Neutrophil (primary cell): ENCODE measurements around the gene NAB2.

ENCODE experiments used
- H3K27ac ChIP-seq: fragments of 200-600 bp; sonication (generic); 2 replicates; pipeline ENCODE4 v1.5.1; 2016; ENCODE audit warnings: mild to moderate bottlenecking, moderate library complexity
- H3K27me3 ChIP-seq: fragments of 200-600 bp; sonication (generic); 2 replicates; pipeline ENCODE4 v1.6.0; 2016; ENCODE audit warnings: mild to moderate bottlenecking
- H3K36me3 ChIP-seq: fragments of 200-600 bp; sonication (generic); 2 replicates; pipeline ENCODE4 v1.5.1; 2017
- H3K4me1 ChIP-seq, 2 experiments: fragments of 200-600 bp in 1 of 2; sonication (generic) in 1 of 2; 1 replicate in 1 of 2; 2 replicates in 1 of 2; pipeline versions ENCODE4 v1.5.1 to v1.6.1; 2013 to 2016; ENCODE audit warnings: low read depth in 1 of 2, low read length in 1 of 2, mild to moderate bottlenecking in 1 of 2, moderate library complexity in 1 of 2; ENCODE audit not compliant: control insufficient read depth in 1 of 2, insufficient read depth in 1 of 2
- H3K4me3 ChIP-seq, 2 experiments: fragments of 200-600 bp in 1 of 2; sonication (generic) in 1 of 2; 1 replicate in 1 of 2; 2 replicates in 1 of 2; pipeline ENCODE4 v1.5.1; 2013 to 2016; ENCODE audit warnings: low read depth in 1 of 2, low read length in 1 of 2, mild to moderate bottlenecking in 1 of 2, moderate library complexity in 1 of 2
- H3K9me3 ChIP-seq: fragments of 200-600 bp; sonication (generic); 2 replicates; pipeline ENCODE4 v1.5.1; 2016
- TF ChIP-seq, protein P1 (sequence below): fragments of 200-600 bp; sonication (generic); IDR thresholded peaks from 2 replicates; pipeline ENCODE4 v1.5.1; 2016; ENCODE audit warnings: antibody characterized with exemption

The NAB2 gene

GRCh38 chr12:57133013-57133569 is 44.2 kb downstream of the NAB2 start:
- H3K4me3 ChIP-seq: no peak overlapping the region
- H3K9me3 ChIP-seq: no peaks in the 10 kb centered on the region
- H3K27me3 ChIP-seq: peaks cover 59% of the 10 kb centered on the region
- H3K27ac ChIP-seq: no peak overlapping the region
- TF ChIP-seq, protein P1, sequence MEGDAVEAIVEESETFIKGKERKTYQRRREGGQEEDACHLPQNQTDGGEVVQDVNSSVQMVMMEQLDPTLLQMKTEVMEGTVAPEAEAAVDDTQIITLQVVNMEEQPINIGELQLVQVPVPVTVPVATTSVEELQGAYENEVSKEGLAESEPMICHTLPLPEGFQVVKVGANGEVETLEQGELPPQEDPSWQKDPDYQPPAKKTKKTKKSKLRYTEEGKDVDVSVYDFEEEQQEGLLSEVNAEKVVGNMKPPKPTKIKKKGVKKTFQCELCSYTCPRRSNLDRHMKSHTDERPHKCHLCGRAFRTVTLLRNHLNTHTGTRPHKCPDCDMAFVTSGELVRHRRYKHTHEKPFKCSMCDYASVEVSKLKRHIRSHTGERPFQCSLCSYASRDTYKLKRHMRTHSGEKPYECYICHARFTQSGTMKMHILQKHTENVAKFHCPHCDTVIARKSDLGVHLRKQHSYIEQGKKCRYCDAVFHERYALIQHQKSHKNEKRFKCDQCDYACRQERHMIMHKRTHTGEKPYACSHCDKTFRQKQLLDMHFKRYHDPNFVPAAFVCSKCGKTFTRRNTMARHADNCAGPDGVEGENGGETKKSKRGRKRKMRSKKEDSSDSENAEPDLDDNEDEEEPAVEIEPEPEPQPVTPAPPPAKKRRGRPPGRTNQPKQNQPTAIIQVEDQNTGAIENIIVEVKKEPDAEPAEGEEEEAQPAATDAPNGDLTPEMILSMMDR: no peak
- H3K4me1 ChIP-seq: peaks cover under 1 to 7% of the 10 kb centered on the region in 2 experiments
- H3K36me3 ChIP-seq: no peaks in the 10 kb centered on the region

- Histone ChIP-seq H3K4me1 (peaks cover 0 to 3% of the 10 kb centered on the region in 2 experiments), H3K36me3 (no peaks in the 10 kb centered on the region), H3K9me3 (no peaks in the 10 kb centered on the region), H3K27ac (no peak overlapping the region), H3K27me3 (peaks cover 51% of the 10 kb centered on the region), H3K4me3 (no peak overlapping the region)
- TF ChIP-seq, protein P1: no peak
Measured at GRCh38 chr12:57133916-57134315, 45.0 kb downstream of the NAB2 start.

GRCh38 chr12:57134949-57135348 is 46.0 kb downstream of the NAB2 start:
- Histone ChIP-seq H3K4me1 (peaks cover 0 to 3% of the 10 kb centered on the region in 2 experiments), H3K4me3 (no peak overlapping the region), H3K36me3 (no peaks in the 10 kb centered on the region), H3K27me3 (peaks cover 41% of the 10 kb centered on the region), H3K27ac (no peak overlapping the region), H3K9me3 (no peaks in the 10 kb centered on the region)
- TF ChIP-seq, protein P1: no peak

GRCh38 chr12:57135527-57136326 is 46.8 kb downstream of the NAB2 start:
- Histone ChIP-seq H3K9me3 (no peaks in the 10 kb centered on the region), H3K4me1 (peaks cover 0 to 3% of the 10 kb centered on the region in 2 experiments), H3K4me3 (no peak overlapping the region), H3K36me3 (no peaks in the 10 kb centered on the region), H3K27ac (no peak overlapping the region), H3K27me3 (peaks cover 33% of the 10 kb centered on the region)
- TF ChIP-seq, protein P1: no peak

DNA sequence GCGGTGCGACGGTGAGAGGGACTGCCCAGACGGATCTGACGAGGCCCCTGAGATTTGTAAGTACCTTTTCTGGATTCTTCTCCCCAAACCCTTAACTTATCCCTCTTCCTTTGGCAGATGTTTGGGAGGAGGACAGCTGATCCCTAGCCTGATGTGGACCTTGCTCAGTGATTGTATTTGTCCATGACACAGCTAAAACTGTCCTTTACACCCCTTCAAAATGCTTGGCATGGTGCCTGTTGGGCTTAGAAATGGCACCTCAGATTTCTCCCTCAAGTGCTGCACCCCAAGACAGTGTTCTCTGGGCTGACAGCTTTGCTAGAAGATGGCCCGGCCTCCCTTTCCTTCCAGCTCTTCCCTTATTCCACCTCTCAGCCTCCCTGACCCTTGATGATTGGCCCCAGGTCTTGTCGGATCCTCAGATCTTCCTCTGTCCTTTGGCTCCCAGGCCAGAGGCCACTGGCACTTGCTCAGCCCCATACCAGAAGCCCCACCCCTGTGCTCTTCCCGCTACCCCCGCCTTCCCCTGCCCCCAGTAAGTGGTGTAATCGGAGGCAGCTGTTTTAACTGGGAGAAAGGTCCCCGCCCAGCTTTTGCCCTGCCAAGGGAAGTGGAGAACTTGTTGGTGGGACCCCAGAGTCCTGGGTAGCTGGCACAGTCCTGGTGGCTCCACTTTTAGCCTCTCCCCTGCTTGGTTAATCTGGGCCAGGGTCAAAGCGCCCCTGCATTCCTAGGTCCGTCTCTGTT is 49.8 kb downstream of the NAB2 start:
- Histone ChIP-seq H3K36me3 (no peaks in the 10 kb centered on the region), H3K9me3 (no peaks in the 10 kb centered on the region), H3K4me1 (peaks cover 0 to 3% of the 10 kb centered on the region in 2 experiments), H3K27me3 (peaks cover 3% of the 10 kb centered on the region), H3K4me3 (no peak overlapping the region), H3K27ac (no peak overlapping the region)
- TF ChIP-seq, protein P1: no peak
